Neural cell (in vitro differentiated cells): ENCODE measurements around the gene PAPSS2.

Source experiments
- EP300 ChIP-seq: fragments of 450-650 bp; conservative IDR thresholded peaks from 2 replicates; pipeline ENCODE4 v1.6.1; 2014; ENCODE audit warnings: antibody characterized with exemption, mild to moderate bottlenecking, moderate library complexity; ENCODE audit not compliant: poor library complexity, severe bottlenecking
- EZH2 ChIP-seq: fragments of 200-600, 300-800 bp; shearing (Covaris generic), sonication (generic); IDR thresholded peaks from 2 replicates; pipeline ENCODE4 v1.6.1; 2014; ENCODE audit warnings: antibody characterized with exemption, low read length, borderline replicate concordance, mild to moderate bottlenecking; ENCODE audit not compliant: insufficient read depth, poor library complexity, severe bottlenecking
- POLR2AphosphoS5 ChIP-seq: IDR thresholded peaks from 2 replicates; pipeline ENCODE4 v1.6.1; 2012
- RAD21 ChIP-seq: fragments of 450-650 bp; conservative IDR thresholded peaks from 2 replicates; pipeline ENCODE4 v1.6.1; 2014; ENCODE audit warnings: antibody characterized with exemption, mild to moderate bottlenecking, moderate library complexity
- SMC3 ChIP-seq: fragments of 450-650 bp; conservative IDR thresholded peaks from 2 replicates; pipeline ENCODE4 v1.6.1; 2014; ENCODE audit warnings: antibody characterized with exemption, mild to moderate bottlenecking, moderate library complexity; ENCODE audit not compliant: poor library complexity
- TAF1 ChIP-seq: IDR thresholded peaks from 2 replicates; pipeline ENCODE4 v1.6.1; 2012; ENCODE audit warnings: low read depth
- TF ChIP-seq, protein P1 (sequence below): fragments of 450-650 bp; IDR thresholded peaks from 2 replicates; pipeline ENCODE4 v1.5.1; 2014; ENCODE audit warnings: antibody characterized with exemption, mild to moderate bottlenecking, moderate library complexity; ENCODE audit not compliant: poor library complexity, severe bottlenecking
- TF ChIP-seq, protein P2 (sequence below): IDR thresholded peaks from 2 replicates; pipeline ENCODE4 v1.6.1; 2012; ENCODE audit warnings: borderline replicate concordance

DNA sequence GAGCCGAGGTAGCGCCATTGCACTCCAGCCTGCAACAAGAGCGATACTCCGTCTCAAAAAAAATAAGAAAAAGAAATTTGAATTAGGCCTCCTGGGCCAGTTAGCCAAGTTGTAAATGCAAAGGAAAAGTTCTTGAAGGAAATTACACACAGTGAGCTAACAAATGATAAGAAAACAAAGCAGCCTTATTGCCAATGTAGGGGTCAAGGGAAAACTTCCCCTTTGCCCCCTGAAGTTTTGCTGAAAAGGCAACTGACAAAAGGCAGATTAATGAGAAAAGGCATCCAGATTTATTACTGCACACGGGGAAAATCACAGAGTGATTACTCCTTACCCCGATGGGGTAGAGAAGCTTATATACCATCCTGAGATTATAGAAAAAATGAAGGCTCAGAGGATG is 70.3 kb downstream of the PAPSS2 start:
- TF ChIP-seq, protein P1, sequence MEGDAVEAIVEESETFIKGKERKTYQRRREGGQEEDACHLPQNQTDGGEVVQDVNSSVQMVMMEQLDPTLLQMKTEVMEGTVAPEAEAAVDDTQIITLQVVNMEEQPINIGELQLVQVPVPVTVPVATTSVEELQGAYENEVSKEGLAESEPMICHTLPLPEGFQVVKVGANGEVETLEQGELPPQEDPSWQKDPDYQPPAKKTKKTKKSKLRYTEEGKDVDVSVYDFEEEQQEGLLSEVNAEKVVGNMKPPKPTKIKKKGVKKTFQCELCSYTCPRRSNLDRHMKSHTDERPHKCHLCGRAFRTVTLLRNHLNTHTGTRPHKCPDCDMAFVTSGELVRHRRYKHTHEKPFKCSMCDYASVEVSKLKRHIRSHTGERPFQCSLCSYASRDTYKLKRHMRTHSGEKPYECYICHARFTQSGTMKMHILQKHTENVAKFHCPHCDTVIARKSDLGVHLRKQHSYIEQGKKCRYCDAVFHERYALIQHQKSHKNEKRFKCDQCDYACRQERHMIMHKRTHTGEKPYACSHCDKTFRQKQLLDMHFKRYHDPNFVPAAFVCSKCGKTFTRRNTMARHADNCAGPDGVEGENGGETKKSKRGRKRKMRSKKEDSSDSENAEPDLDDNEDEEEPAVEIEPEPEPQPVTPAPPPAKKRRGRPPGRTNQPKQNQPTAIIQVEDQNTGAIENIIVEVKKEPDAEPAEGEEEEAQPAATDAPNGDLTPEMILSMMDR = no peak
- TF ChIP-seq POLR2AphosphoS5 (no peak), RAD21 (no peak), EP300 (no peak), EZH2 (no peak), SMC3 (no peak), TAF1 (no peak)
- TF ChIP-seq, protein P2, sequence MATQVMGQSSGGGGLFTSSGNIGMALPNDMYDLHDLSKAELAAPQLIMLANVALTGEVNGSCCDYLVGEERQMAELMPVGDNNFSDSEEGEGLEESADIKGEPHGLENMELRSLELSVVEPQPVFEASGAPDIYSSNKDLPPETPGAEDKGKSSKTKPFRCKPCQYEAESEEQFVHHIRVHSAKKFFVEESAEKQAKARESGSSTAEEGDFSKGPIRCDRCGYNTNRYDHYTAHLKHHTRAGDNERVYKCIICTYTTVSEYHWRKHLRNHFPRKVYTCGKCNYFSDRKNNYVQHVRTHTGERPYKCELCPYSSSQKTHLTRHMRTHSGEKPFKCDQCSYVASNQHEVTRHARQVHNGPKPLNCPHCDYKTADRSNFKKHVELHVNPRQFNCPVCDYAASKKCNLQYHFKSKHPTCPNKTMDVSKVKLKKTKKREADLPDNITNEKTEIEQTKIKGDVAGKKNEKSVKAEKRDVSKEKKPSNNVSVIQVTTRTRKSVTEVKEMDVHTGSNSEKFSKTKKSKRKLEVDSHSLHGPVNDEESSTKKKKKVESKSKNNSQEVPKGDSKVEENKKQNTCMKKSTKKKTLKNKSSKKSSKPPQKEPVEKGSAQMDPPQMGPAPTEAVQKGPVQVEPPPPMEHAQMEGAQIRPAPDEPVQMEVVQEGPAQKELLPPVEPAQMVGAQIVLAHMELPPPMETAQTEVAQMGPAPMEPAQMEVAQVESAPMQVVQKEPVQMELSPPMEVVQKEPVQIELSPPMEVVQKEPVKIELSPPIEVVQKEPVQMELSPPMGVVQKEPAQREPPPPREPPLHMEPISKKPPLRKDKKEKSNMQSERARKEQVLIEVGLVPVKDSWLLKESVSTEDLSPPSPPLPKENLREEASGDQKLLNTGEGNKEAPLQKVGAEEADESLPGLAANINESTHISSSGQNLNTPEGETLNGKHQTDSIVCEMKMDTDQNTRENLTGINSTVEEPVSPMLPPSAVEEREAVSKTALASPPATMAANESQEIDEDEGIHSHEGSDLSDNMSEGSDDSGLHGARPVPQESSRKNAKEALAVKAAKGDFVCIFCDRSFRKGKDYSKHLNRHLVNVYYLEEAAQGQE = no peak
